MM.1S (cell line): ENCODE data around the gene PIK3CD.

ENCODE experiments used
- EZH2phosphoT487 ChIP-seq: fragments of 300-600 bp; sonication (generic); IDR thresholded peaks from 2 replicates; pipeline ENCODE4 v1.6.1; 2018; ENCODE audit warnings: antibody characterized with exemption, low read length
- TF ChIP-seq, protein P1 (sequence below): fragments of 300-600 bp; sonication (generic); IDR thresholded peaks from 2 replicates; pipeline ENCODE4 v1.5.1; 2016; ENCODE audit warnings: antibody characterized with exemption, low read length, mixed read lengths

DNA sequence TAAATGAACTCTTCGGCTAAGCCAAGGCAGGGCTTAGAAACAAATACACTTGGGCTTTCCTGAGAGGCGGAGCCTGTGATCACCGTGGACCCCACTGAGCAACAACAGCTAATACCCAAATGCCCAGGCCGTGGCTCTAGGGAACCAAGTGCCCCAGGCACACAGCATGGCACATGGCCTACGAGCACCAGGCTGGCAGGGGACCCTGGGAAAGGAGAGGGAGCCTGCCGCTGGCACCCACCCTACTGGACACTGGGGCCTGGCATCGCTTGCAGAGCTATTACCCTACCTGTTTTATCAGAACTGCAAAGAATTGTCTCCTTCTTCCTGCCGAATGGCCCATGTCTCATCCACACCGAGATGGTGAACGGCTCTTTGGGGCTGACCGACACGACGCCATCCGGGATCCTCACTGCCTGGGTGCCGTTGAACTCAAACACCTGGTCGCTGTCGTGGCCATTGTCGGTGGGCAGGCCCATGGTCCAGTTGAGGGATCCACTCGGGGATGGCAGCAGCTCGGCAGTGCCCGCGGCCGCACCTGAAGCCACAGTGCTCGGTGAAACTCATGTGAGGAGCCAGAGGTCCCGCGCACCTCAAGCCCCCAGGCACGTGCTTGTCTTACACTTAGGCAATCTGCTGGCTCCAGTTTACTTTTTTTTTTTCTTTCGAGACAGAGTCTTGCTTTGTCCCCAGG is 92.7 kb downstream of the PIK3CD start:
- TF ChIP-seq, protein P1, sequence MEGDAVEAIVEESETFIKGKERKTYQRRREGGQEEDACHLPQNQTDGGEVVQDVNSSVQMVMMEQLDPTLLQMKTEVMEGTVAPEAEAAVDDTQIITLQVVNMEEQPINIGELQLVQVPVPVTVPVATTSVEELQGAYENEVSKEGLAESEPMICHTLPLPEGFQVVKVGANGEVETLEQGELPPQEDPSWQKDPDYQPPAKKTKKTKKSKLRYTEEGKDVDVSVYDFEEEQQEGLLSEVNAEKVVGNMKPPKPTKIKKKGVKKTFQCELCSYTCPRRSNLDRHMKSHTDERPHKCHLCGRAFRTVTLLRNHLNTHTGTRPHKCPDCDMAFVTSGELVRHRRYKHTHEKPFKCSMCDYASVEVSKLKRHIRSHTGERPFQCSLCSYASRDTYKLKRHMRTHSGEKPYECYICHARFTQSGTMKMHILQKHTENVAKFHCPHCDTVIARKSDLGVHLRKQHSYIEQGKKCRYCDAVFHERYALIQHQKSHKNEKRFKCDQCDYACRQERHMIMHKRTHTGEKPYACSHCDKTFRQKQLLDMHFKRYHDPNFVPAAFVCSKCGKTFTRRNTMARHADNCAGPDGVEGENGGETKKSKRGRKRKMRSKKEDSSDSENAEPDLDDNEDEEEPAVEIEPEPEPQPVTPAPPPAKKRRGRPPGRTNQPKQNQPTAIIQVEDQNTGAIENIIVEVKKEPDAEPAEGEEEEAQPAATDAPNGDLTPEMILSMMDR, result no peak
- no peak for TF ChIP-seq EZH2phosphoT487
